HG02840 (cell line): ENCODE data around the gene PRCP.
"Not testable (repeated sequence)": the region's sequence is repeated elsewhere in the genome, so short reads cannot be mapped to it uniquely, and the experiment has no call there.

Experiments
- ATAC-seq: cut with Tn5 transposase; IDR thresholded peaks from one replicate; pipeline ENCODE4 v1.9.1; 2021; ENCODE audit warnings: mild to moderate bottlenecking, moderate library complexity, moderate number of reproducible peaks; ENCODE audit not compliant: unreplicated experiment, low FRiP score

The PRCP gene

GRCh38 chr11:82900277-82901164, at the start of gene PRCP:
Gene PRCP (minus strand): TSS chr11:82900430. CDS start chr11:82900402, 28 bp downstream.
- ATAC-seq = peak; percentile 83

- ATAC-seq = no peak
Measured at GRCh38 chr11:82949352-82949751, 49.1 kb upstream of the PRCP start.

GRCh38 chr11:82945682-82946081, 45.5 kb upstream of the PRCP start:
- ATAC-seq = no peak

DNA sequence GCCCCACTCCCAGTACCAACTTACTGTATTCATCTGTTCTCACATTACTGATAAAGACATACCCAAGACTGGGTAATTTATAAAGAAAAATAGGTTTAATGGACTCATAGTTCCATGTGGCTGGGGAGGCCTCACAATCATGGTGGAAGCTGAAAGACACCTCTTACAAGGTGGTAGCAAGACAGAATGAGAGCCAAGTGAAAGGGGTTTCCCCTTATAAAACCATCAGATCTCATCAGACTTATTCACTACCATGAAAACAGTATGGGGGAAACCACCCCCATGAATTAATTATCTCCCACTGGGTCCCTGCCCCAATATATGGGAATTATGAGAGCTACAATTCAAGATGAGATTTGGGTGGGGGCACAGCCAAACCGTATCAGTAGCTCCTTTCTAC, 44.8 kb upstream of the PRCP start:
- not testable (repeated sequence) for ATAC-seq

GRCh38 chr11:82944198-82944597, 44.0 kb upstream of the PRCP start:
- no peak for ATAC-seq

DNA sequence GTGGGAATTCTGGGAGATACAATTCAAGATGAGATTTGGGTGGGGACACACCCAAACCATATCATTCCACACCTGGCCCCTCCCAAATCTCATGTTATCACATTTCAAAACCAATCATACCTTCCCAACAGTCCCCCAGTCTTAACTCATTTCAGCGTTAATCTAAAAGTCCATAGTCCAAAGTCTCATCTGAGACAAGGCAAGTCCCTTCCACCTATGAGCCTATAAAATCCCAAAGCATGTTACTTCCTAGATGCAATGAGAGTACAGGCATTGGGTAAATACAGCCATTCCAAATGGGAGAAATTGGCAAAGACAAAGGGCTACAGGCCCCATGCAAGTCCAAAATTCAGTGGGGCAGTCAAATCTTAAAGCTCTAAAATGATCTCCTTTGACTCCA, 43.2 kb upstream of the PRCP start:
- ATAC-seq = not testable (repeated sequence)

DNA sequence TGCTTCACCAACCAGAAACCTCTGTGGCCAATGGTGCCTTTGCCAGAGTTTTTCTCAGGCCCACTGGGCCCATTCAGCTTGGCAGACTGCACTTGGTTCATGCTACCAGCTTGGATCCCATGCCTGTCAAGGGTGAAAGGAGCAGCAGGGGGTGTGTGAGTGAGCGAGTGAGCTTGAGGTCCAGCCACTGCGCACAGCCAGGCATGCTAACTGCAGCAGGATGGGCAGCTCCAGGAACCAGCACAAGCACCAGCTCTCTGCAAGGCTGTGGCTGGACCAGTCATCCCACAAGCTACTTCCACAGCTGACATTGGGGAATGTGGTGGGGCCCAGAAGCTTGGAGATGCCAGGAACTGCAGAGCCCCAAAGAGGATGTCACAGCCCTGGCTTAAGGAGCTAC, 42.1 kb upstream of the PRCP start:
- no peak for ATAC-seq

- ATAC-seq = no peak
Measured at GRCh38 chr11:82939456-82939855, 39.2 kb upstream of the PRCP start.

DNA sequence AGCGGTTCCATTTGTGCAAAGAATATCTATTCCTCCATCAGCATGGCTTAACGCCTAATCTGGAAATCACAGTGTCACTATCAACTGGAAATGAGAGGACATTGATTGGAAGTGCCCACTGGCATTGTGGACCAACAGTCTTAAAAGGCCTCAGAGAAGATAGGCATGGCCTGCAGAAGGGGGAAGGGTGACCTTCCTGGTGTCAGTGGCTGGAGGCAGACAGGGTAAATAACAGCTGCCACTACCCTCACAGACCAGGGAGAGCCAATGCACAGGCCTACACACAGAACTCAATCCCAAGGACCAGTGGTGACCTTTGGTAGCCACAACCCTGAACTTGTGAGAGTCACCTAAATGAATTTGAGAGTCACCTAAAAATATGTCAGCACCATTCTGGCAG, 37.3 kb upstream of the PRCP start:
- ATAC-seq = no peak

GRCh38 chr11:82936261-82936660, 36.0 kb upstream of the PRCP start:
- ATAC-seq = no peak

- no peak for ATAC-seq
Measured at GRCh38 chr11:82932564-82932963, 32.3 kb upstream of the PRCP start.

DNA sequence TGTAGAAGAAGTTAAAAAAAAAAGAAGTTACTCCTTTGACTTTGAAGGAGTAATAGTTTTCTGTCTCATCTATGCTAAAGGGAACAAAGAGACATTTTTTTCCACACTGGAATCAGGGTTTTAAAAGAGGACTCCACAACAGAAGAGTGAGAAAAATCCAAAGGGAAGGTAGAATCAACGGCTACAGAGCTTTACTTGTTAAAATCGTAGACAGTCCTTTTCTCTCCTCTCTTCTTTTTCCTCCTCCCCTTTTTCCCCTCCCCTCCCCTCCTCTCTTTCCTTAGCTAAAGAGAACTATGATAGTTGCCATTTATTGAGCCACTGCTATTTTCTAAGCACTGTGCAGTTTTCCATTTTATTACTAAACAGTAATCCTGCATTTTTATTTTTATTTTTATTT, 30.5 kb upstream of the PRCP start:
- ATAC-seq = no peak

DNA sequence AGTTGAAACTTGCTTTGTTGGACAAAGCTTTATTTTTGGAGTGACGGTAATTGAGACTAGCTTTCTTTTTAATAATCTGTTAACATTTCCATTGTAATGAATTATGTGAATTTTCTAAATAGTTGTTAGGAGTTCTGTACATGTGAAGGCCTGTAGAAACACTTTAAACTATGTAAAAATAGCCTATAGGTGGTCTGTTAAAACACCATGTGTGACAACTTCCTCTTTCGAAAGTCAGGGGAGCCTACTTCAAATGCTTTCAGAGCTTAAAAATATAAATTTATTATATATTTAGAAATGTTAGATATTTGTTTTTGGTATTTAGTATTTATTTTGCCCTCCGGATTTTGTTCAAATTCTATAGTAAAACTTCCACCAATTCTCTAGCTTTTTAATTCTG, 30.0 kb upstream of the PRCP start:
- no peak for ATAC-seq

GRCh38 chr11:82929121-82929520, 28.9 kb upstream of the PRCP start:
- ATAC-seq = no peak

- peak; percentile 48 for ATAC-seq
Measured at GRCh38 chr11:82927264-82927880, 27.1 kb upstream of the PRCP start.

GRCh38 chr11:82924522-82925224, 24.4 kb upstream of the PRCP start:
- ATAC-seq = no peak

DNA sequence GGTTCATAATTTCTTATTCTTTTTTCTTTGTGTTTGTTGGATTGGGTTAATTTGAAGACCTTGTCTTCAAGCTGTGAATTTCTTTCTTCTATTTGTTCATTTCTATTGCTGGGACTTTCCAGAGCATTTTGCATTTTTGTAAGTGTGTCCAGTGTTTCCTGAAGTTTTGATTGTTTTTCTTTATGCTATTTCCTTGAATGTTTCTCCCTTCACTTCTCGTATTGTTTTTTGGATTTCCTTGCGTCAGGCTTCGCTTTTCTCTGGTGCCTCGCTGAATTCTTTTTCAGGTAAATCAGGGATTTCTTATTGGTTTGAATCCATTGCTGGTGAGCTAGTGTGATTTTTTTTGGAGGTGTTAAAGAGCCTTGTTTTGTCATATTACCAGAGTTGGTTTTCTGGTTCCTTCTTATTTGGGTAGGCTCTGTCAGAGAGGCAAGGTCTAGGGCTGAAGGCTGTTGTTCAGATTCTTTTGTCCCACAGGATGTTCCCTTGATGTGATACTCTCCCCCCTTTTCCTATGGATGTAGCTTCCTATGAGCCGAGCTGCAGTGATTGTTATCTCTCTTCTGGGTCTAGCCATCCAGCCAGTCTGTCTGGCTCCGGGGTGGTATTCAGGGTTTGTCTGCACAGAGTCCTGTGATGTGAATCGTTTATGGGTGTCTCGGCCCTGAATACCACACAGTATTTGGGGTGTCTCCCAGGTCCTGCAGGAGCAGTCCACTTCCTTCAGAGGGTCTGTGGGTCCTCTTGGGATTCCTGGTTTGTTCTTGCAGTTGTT, 22.4 kb upstream of the PRCP start:
- not testable (repeated sequence) for ATAC-seq

DNA sequence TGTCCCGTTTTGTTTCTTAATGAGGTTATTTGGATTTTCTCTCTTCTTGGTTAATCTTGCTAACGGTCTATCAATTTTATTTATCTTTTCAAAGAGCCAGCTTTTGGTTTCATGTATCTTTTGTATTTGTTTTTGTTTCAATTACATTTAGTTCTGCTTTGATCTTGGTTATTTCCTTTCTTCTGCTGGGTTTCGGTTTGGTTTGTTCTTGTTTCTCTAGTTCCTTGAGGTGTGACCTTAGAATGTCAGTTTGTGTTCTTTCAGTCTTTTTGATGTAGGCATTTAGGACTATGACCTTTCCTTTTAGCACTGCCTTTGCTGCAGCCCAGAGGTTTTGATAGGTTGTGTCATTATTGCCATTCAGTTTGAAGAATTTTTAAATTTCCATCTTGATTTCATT, 20.0 kb upstream of the PRCP start:
- ATAC-seq = not testable (repeated sequence)

GRCh38 chr11:82919786-82920185, 19.6 kb upstream of the PRCP start:
- ATAC-seq = not testable (repeated sequence)

GRCh38 chr11:82909015-82909640, 8.9 kb upstream of the PRCP start:
- ATAC-seq = no peak
